Stimulated activated CD8-positive, alpha-beta memory T cell treated with anti-CD3 and anti-CD28 coated beads, Interleukin-15, amount 100 ng/mL, for 24 hours (primary cell): ENCODE data around the gene DOCK3.
"Not testable (repeated sequence)": the region's sequence is repeated elsewhere in the genome, so short reads cannot be mapped to it uniquely, and the experiment has no call there.

Source experiments
- DNase-seq: peaks from one replicate; pipeline ENCODE4 v3.0.0-alpha.2; 2020; ENCODE audit warnings: low read depth

The DOCK3 gene

GRCh38 chr3:50804376-50804775 is 129.6 kb downstream of the DOCK3 start:
- not testable (repeated sequence) for DNase-seq

- DNase-seq: no peak
Measured at GRCh38 chr3:50805321-50805720, 130.6 kb downstream of the DOCK3 start.

DNA sequence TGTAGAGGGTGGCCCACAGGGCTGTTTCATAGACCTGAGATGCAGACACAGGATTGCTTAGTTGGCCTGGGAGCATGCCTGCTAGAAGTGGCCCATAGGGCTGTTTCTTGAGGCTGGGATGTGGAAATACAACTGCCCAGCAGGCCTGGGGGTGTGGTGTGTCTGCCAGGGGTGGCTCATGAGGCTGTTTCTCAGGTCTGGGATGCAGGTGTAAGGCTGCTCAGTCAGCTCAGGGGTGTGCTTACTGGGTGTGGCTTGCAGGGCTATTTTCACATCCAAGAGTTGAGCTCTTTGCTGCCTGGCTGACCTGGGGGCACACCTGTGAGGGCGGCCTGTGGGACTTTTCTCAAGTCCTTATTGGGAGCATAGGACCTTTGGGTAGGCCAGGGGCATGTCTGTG is 131.3 kb downstream of the DOCK3 start:
- no peak for DNase-seq

DNA sequence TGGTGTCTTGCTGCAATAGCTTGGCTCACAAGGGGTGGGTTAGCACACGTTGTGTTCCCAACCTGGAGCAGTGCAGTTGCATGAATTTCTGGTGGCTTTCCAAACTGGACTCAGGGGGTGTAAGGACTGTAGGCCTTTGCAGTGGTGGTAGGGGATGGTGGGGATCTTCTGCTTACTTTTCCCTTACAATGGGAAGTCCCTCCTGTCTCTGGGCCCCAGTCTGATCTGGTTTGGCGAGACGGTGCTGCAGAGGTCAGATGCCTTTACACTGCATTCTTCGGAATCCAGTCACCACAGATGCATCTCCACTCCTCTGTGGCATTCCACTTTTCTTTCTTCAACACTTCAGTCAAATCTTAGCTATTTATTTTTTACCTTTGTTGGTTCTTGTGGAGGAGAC is 132.1 kb downstream of the DOCK3 start:
- DNase-seq: no peak

- DNase-seq: no peak
Measured at GRCh38 chr3:50807266-50807665, 132.5 kb downstream of the DOCK3 start.

GRCh38 chr3:50811893-50812292 is 137.2 kb downstream of the DOCK3 start:
- DNase-seq: no peak

DNA sequence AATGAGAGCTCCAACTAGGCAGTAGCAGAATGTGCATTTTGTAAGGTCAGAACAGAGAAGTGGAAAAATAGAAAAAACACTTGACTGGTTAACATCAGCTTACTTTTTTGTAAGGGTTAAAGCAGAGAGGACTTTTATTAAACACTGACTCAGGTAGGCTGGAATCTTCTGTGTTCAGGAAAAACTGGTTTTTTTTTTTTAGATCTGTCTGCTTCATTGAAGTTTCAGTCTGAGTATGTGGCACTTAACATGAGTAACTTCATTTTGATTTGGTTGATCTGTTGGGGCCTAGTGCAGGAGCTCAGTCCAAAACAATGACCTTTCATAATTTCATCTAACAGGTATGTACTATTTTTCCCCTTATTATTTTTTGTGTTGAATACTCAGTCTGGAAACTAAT is 141.1 kb downstream of the DOCK3 start:
- DNase-seq: no peak

DNA sequence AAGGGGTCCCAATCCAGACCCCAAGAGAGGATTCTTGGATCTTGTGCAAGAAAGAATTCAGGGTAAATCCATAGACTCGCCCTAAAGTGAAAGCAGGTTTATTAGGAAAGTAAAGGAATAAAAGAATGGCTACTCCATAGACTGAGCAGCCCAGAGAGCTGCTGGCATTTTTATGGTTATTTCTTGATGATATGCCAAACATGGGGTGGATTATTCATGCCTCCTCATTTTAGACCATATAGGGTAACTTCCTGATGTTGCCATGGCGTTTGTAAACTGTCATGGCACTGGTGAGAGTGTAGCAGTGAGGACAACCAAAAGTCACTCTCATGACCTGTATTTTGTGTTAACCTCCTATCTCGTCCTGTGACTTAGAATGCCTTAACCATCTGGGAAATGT is 142.2 kb downstream of the DOCK3 start:
- DNase-seq: no peak

GRCh38 chr3:50817756-50818529 is 143.2 kb downstream of the DOCK3 start:
- DNase-seq: no peak

- DNase-seq: no peak
Measured at GRCh38 chr3:50819882-50820281, 145.2 kb downstream of the DOCK3 start.

DNA sequence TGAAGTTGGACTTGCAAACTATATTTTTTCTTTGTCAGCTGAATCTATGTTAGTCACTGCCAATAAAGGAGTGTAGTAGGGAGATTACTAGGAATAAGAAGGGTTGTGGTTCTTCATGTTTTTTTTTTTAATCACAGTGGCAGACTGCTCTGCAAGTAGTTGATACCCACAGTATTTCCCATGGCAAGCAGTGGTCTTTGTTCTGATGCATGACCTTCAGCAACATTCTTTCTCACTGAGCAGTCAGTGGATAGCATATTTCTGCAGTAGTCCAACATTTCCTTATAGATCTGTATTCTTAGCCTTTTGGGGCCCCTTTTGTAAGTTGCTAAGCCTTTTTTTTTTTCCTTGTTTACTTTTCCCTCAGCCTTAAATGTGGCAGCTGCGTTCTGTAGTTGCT is 151.1 kb downstream of the DOCK3 start:
- no peak for DNase-seq

- no peak for DNase-seq
Measured at GRCh38 chr3:50830451-50830850, 155.7 kb downstream of the DOCK3 start.

GRCh38 chr3:50831009-50831408 is 156.3 kb downstream of the DOCK3 start:
- DNase-seq: not testable (repeated sequence)

GRCh38 chr3:50840983-50841489 is 166.3 kb downstream of the DOCK3 start:
- DNase-seq: no peak

- no peak for DNase-seq
Measured at GRCh38 chr3:50848308-50848707, 173.6 kb downstream of the DOCK3 start.

- DNase-seq: no peak
Measured at GRCh38 chr3:50850639-50851511, 176.1 kb downstream of the DOCK3 start.

- no peak for DNase-seq
Measured at GRCh38 chr3:50853936-50854335, 179.2 kb downstream of the DOCK3 start.

DNA sequence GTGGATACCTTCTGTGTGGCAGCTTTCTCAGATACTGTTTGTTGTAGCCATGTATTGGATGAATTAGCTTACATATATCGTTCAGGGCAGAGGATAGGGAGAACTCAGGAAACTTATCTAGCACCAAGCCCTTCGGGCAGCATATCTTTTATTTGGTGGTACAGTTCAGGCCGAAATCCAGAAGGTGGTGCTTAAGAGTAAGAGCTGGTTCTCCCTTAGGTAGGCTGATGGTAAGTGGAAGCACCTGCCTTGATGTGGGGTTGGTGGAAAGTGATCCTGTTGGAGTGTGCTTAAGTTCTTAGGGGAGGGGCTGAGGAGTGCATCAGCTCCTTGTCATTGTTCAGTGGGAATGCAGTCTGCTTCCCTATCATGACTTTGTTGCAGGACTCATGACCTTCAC is 187.5 kb downstream of the DOCK3 start:
- no peak for DNase-seq

- DNase-seq: no peak
Measured at GRCh38 chr3:50873376-50874157, 198.8 kb downstream of the DOCK3 start.

GRCh38 chr3:50874876-50875275 is 200.1 kb downstream of the DOCK3 start:
- DNase-seq: not testable (repeated sequence)

GRCh38 chr3:50876947-50877346 is 202.2 kb downstream of the DOCK3 start:
- DNase-seq: no peak

- not testable (repeated sequence) for DNase-seq
Measured at GRCh38 chr3:50882733-50883132, 208.0 kb downstream of the DOCK3 start.
